AML-193 (cell line): ENCODE measurements around the gene LY6G6D.

Source experiments
- DNase-seq, 2 experiments: peaks; one replicate each; lab custom pipeline; 2025; lab: John Stamatoyannopoulos, UW

LY6G6D gene

GRCh38 chr6:31720196-31720770 lies 5.1 kb downstream of the LY6G6D start:
- no peak for DNase-seq

- DNase-seq: no peak
Observed at GRCh38 chr6:31721351-31722020, 6.3 kb downstream of the LY6G6D start, which contains the start of gene LY6G6C. Gene LY6G6C (minus strand): TSS chr6:31721746. CDS start chr6:31721679, 67 bp downstream.

- DNase-seq: no peak
Observed at GRCh38 chr6:31722173-31722572, 7.0 kb downstream of the LY6G6D start.

- DNase-seq: no peak
Observed at GRCh38 chr6:31723245-31723979, 8.3 kb downstream of the LY6G6D start, which contains the start of gene MPIG6B. Gene MPIG6B (plus strand): TSS chr6:31723373. CDS start chr6:31723384, 11 bp downstream.

GRCh38 chr6:31723980-31724691 lies 9.0 kb downstream of the LY6G6D start:
- DNase-seq: no peak

DNA sequence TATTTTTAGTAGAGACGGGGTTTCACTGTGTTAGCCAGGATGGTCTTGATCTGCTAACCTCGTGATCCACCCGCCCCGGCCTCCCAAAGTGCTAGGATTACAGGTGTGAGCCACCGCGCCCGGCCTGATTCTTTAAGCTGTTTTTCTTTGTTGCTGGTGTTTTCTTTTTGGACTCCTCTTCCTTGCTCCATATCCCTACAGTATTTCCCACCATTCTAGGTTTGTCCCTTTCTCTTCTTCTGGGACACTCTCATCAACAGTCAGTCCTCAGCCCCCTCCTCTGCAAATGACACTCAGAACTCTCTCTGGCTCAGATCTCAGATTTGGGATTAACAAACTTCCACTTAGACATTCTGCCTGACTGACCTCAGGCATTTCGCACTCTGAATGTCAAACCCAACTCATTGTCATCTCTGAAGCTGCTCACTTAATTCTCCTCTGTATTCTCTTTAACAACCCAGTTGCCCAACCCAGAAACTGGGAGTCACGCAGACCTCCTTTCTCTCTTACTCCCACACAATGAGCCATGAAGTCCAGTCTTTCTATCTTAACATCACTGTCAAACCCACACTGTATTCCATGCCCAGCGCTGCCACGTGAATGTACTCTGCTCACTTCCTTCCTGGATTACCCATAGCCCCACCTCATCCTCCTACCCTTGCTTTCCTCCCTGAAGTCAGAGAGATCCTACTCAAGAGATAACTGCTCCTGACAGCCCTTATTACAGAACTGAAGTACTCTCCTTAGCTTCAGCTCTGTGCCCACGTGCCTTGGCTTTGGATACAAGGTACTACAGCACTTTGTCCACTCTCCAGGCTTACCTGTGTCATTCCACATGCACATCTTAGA lies 10.6 kb downstream of the LY6G6D start:
- DNase-seq: peak; percentile 48 to 54

- no peak for DNase-seq
Observed at GRCh38 chr6:31727034-31727716, 12.0 kb downstream of the LY6G6D start.

DNA sequence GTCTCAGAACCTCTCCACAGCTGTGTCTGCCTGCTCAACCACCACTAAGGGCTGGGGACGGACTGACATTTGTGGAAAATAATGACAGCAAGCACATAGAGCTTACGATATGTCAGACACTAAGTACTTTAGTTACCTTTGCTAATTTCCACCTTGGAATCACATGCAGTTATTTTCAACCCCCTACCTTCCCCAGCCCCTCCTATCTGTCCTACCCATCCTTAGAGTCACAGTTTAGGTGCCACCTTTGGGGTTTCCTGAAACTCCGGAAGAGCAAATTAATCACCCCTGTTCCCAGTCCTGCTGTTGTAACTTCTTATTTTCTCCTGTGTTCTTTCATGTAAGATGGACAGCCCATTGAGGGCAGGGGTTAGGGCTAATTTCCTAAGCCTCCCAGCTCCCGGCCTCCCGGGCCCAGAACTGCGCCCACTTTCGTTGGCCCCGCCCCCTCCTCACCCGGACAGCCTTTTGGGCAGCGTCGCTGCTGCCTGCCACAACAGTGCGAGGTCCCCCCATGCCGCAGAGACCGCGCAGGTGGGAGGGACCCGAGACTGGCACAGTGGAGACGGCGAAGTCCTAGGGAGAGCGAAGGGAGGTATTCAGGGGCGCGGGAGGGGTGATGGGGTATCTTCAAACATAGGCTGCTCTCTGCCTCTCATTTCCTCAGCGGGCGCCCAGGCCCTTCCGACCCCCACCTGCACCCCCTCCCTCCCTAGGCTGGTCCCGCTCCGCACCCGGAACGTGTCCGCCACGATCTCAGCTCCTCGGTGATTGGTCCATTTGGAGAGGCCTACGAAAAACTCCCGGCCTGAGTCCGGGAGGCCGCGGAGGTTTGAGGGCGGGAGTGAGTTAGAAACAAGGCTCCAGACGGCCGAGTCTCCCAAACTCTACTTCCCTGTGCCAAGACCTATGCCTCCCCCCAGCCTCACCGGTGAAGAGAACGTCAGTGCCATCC lies 12.8 kb downstream of the LY6G6D start:
- DNase-seq: peak; percentile 89 to 95

- no peak for DNase-seq
Observed at GRCh38 chr6:31728767-31729514, 13.8 kb downstream of the LY6G6D start, which contains the start of gene DDAH2. Gene DDAH2 (minus strand): TSS chr6:31729299. CDS start chr6:31729161, 138 bp downstream.

DNA sequence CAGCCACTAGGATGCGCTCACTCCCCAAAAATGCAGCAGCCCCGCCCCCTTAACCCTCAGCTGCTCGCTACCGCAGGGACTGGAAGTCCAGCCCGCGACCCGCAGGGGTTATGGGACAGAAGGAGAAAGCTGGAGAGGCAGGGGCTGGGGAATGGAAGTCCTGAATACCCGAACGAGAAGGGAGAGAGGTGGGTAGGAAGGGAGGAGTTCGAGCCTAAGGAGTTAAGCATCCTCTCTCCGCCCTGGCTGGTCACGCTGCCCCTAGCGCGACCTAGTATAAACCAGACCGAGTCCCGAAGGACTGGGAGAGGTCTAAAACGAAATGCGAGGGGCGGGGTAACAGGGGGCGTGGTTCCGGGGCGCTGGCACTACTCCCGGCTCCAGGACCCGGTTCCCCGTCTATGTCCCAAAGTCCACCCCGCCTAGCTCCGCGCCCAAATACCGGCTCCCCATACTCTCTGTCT lies 14.4 kb downstream of the LY6G6D start:
- peak; percentile 56 to 74 for DNase-seq

DNA sequence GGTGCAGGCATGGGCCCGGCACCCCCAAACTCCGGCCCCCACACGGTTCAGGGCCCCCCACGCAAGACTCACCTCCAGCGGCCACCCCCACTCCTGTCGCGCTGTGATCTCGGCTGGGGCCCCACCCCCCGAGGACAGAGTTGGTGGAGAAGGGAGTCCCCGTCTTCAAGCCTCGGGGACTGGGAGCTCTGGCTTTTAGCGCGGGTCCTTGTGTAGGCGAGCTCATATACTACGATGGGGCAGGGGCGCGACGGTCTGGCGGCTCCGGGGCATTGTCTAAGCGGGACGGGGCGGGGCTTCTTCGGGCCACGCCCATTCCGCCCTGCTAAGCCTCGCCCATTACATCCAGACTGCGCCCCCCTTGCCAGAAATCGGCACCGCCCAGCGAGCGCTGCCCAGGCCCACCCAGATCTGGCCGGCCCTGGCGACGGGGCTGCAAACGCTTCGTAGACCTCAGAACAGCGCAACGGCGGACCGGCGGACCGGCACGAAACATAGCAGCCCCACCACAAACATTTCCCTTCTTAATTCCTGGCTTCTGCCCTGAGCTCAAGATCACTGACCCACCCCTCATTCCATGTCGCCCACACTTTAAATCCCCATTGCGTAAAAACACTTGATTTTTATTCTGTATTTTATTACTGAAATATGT lies 15.0 kb downstream of the LY6G6D start:
- peak; percentile 34 to 57 for DNase-seq

DNA sequence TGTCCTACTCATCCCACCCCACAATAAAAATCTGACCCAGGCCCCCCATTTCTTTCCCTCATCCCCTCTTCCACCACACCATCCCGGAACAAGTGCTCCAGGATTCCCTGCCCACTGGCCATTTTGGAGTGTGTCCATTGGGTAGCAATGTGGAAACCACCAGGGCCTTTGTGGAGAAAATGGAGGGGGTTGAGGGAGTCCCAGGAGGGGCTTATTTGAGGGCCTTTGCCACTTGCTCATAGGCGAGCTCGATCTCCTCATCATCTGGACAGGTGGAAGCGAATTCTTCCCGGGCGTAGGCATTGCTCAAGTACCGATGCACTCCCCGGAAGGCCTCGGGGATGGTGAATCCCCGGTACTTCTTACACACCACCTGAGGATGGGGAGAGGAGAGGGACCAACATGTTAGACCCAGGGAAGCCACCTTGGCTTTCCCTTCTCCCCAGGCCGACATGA lies 15.5 kb downstream of the LY6G6D start:
- no peak for DNase-seq

GRCh38 chr6:31732029-31732428 lies 16.9 kb downstream of the LY6G6D start:
- DNase-seq: no peak

- DNase-seq: no peak
Observed at GRCh38 chr6:31733734-31734133, 18.6 kb downstream of the LY6G6D start.

DNA sequence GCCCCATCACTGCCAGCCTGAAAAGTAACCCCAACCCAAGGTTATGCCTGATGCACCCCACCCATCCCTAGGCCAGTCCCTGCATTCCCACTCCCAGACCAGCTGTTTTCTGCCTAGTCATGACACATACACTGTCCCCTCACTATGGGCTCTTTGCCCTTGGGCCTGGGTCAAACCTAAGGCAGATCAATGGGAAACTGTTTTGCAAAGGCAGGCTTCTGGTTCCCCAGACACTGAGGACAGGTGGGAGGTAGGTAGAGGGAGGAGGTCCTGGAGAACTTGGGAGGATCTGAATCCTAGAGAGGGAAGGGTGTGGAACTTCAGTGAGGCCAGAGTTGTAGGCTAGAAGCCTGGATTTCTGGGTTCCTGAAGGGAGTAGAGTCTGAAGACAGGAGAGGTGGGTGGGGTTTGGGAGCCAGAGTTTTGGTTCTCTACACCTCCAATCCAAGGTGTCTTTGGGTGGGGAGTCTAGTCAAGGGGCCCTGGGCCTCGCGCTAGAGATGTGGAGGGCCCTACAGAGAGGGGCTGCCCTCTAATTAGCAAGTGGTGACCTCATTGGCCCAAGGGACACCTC lies 19.2 kb downstream of the LY6G6D start:
- no peak for DNase-seq

- DNase-seq: peak; percentile 74 to 81
Observed at GRCh38 chr6:31734821-31735406, 19.8 kb downstream of the LY6G6D start.
